RWPE2 (cell line): ENCODE data around the gene MYH7.

Source experiments
- ATAC-seq: fragments of 200-7000 bp; cut with Tn5 transposase; 3 replicates; pipeline ENCODE4 v1.9.1; 2021; ENCODE audit warnings: low read depth
- DNase-seq: peaks from one replicate; pipeline ENCODE4 v3.0.0-alpha.2; 2020; ENCODE audit warnings: low spot score
- H3K27ac ChIP-seq: fragments of 450-650 bp; 2 replicates; pipeline ENCODE4 v1.5.1; 2017; ENCODE audit warnings: mild to moderate bottlenecking; ENCODE audit not compliant: poor library complexity, severe bottlenecking
- H3K27me3 ChIP-seq: fragments of 250-450 bp; sonication (Bioruptor Pico); 2 replicates; pipeline ENCODE4 v1.5.1; 2021; ENCODE audit warnings: mild to moderate bottlenecking, moderate library complexity; ENCODE audit not compliant: insufficient read depth, poor library complexity, severe bottlenecking
- H3K36me3 ChIP-seq: fragments of 250-450 bp; sonication (Bioruptor Pico); 2 replicates; pipeline ENCODE4 v1.5.1; 2020; ENCODE audit warnings: low read depth, mild to moderate bottlenecking, moderate library complexity
- H3K4me1 ChIP-seq: fragments of 250-450 bp; sonication (Bioruptor Pico); 2 replicates; pipeline ENCODE4 v1.5.1; 2021; ENCODE audit warnings: mild to moderate bottlenecking, moderate library complexity; ENCODE audit not compliant: insufficient read depth, poor library complexity, severe bottlenecking
- H3K4me3 ChIP-seq: fragments of 250-450 bp; sonication (Bioruptor Pico); 2 replicates; pipeline ENCODE4 v1.5.1; 2021; ENCODE audit warnings: mild to moderate bottlenecking, moderate library complexity; ENCODE audit not compliant: severe bottlenecking
- H3K9me3 ChIP-seq: fragments of 250-450 bp; sonication (Bioruptor Pico); 2 replicates; pipeline ENCODE4 v1.5.1; 2021; ENCODE audit warnings: mild to moderate bottlenecking, moderate library complexity; ENCODE audit not compliant: severe bottlenecking
- TF ChIP-seq, protein P1 (sequence below): fragments of 450-650 bp; IDR thresholded peaks from one replicate; pipeline ENCODE4 v1.5.1; 2017; ENCODE audit warnings: mild to moderate bottlenecking, moderate library complexity; ENCODE audit not compliant: poor library complexity, severe bottlenecking

Gene MYH7

DNA sequence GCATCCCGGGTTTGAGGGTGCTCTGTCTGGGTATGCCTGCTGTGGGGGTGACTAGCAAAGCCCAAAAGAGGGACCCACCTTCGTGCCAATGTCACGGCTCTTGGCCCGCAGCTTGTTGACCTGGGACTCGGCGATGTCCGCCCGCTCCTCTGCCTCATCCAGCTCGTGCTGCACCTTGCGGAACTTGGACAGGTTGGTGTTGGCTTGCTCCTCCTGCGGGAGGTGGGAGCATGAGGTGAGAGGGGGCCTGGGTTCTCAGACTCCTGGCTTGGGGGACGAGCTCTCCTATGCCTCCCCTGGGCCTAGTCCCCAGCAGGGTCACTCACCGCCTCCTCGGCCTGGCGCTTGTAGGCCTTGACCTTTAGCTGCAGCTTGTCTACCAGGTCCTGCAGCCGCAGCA lies 21.8 kb downstream of the MYH7 start:
- DNase-seq (no peak), ATAC-seq (no peak)
- Histone ChIP-seq H3K36me3 (no peaks in the 10 kb centered on the region), H3K9me3 (no peaks in the 10 kb centered on the region), H3K4me1 (no peaks in the 10 kb centered on the region), H3K27ac (no peak overlapping the region), H3K27me3 (no peaks in the 10 kb centered on the region), H3K4me3 (no peak overlapping the region)
- TF ChIP-seq, protein P1, sequence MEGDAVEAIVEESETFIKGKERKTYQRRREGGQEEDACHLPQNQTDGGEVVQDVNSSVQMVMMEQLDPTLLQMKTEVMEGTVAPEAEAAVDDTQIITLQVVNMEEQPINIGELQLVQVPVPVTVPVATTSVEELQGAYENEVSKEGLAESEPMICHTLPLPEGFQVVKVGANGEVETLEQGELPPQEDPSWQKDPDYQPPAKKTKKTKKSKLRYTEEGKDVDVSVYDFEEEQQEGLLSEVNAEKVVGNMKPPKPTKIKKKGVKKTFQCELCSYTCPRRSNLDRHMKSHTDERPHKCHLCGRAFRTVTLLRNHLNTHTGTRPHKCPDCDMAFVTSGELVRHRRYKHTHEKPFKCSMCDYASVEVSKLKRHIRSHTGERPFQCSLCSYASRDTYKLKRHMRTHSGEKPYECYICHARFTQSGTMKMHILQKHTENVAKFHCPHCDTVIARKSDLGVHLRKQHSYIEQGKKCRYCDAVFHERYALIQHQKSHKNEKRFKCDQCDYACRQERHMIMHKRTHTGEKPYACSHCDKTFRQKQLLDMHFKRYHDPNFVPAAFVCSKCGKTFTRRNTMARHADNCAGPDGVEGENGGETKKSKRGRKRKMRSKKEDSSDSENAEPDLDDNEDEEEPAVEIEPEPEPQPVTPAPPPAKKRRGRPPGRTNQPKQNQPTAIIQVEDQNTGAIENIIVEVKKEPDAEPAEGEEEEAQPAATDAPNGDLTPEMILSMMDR, result no peak

DNA sequence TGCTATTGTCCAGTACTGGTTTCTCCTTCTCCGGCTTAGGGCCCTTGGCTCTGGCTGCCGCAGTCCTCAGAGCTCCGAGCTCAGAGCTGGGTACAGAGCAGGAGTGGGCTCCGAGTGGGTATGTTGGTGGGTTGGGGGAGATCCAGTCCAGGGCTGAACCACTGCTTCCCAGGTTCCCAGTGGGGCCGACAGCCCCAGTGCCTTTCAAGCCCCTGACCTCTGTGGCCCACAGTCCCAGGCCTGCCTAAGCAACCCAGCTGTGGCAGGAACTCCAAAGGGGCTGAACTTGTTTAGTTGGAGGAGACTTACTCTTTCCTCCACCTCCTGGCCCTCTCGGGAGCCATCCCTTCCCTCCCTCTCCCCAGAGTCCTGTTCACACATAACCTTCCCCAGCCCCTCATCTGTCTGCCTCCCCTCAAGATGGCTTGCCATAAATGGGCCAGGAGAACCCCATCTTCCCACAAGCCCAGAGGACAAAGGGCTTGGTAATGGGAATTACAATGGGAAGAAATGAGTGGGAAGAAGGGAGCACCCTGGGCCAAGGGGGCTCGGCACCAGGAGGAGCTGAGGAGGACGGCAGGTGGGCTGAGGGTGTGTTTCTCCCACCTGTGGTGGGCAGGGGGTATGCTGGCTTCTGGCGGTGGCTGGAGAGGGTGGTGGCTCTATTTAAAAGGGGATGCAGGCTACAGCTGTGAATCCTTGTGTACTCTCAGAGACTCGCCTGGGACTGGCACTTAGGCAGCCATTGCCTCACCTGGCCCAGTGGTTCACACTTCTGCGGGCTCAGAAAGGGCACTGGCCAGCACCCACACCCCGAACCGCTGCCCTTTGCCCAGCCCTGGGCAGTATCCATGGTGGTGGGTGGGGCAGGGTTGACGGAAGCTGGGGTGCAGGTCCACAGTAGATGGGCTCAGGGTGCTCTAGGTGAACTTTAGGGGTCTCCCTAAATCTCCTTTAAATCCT lies 23.6 kb downstream of the MYH7 start:
- no peak overlapping the region for H3K27ac ChIP-seq
- ATAC-seq (no peak), DNase-seq (no peak)
- no peak overlapping the region for H3K4me3 ChIP-seq
- TF ChIP-seq, protein P1, result no peak
- H3K9me3 ChIP-seq, result no peaks in the 10 kb centered on the region
- H3K36me3 ChIP-seq, result no peaks in the 10 kb centered on the region
- H3K27me3 ChIP-seq, result no peaks in the 10 kb centered on the region
- H3K4me1 ChIP-seq, result no peaks in the 10 kb centered on the region

DNA sequence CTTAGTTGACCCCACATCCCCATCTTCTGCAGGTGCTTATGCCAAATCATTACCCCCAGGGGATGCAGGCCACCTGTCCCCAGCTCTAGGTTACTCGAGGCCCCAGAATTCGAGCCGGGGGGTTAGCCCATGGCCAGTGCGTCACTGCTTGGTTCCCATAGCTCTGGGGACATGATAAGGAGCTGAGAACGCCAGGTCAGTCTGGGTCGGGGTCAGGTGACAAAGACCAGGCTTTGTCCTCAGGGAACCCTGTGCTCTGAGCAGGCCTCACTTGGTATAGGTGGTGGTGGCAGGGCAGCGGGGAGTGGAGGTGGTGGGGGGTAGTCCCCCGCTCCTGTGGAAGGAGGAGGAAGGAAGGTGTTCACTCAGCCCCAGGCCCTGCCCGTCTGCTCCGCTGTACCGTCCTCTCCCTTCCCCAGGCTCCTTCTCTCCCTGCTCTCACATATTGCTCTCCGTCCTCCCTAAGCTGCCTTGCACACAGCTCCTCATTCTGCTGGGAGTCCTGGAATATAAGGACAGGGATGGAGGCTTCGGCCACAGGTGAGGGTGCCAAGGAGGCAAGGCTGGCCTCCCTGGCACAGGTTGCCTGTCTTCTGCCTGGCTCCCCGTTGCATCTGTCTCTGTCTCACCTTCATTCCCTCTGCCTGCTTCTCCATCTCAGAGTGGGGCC lies 25.4 kb downstream of the MYH7 start:
- Histone ChIP-seq H3K36me3 (no peaks in the 10 kb centered on the region), H3K4me3 (no peak overlapping the region), H3K4me1 (no peaks in the 10 kb centered on the region), H3K9me3 (no peaks in the 10 kb centered on the region), H3K27ac (no peak overlapping the region), H3K27me3 (no peaks in the 10 kb centered on the region)
- TF ChIP-seq, protein P1, result no peak
- DNase-seq (no peak), ATAC-seq (no peak)

DNA sequence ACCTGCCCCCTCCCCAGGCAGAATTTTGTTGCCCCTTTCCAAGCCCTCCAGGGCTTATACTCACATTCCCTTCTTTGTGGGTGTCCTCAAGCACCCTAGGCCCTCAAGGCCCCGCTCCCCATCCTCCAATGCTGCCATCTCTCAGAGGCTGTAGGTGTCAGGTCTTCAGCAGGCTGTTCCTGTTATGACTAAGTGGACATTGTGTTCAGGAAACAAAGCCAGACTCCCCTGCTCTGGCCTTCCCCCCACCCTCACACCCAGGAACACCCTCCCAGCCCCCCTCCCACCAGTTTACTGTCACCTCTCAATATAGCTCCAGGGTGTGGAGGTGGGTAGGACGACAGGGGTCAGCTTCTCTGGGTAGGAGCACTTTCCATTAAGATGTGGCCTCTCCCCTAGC lies 26.0 kb downstream of the MYH7 start:
- Histone ChIP-seq H3K4me1 (no peaks in the 10 kb centered on the region), H3K27me3 (no peaks in the 10 kb centered on the region), H3K9me3 (no peaks in the 10 kb centered on the region), H3K4me3 (no peak overlapping the region), H3K27ac (no peak overlapping the region), H3K36me3 (no peaks in the 10 kb centered on the region)
- DNase-seq, result no peak
- TF ChIP-seq, protein P1, result no peak
- no peak; the same call in 2 of the 3 replicates for ATAC-seq

DNA sequence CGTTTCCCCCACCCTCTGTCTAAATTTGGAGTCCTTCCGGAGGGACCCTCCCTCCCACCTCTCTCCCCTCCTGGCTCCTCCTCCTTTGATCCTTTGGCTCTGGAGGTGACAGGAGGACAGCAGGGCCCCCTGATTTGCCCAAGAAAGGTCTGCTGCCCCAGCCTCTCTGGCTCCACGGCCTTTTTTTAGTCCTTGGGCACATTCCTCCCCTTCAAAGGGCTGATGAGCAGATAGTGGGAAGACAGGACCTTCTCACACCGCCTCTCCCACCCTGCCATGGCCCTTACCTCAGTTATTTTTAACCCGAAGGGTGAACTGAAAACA lies 27.2 kb downstream of the MYH7 start:
- DNase-seq (no peak), ATAC-seq (no peak)
- H3K27me3 ChIP-seq, result no peaks in the 10 kb centered on the region
- TF ChIP-seq, protein P1, result no peak
- no peak overlapping the region for H3K4me3 ChIP-seq
- H3K4me1 ChIP-seq, result no peaks in the 10 kb centered on the region
- H3K36me3 ChIP-seq, result no peaks in the 10 kb centered on the region
- H3K27ac ChIP-seq, result no peak overlapping the region
- H3K9me3 ChIP-seq, result no peaks in the 10 kb centered on the region
